ENCODE results near the gene CDK1. TPM values are rescaled to one million over a fixed set of nuclear protein-coding genes. Genes with fewer than 3 reads are reported as not detected.

CDK1 gene
- polyA plus RNA-seq, 1 donor (not counting 4 experiments of a cell fraction or from before 2014, with no cell fraction given): 43.8 TPM

DNA sequence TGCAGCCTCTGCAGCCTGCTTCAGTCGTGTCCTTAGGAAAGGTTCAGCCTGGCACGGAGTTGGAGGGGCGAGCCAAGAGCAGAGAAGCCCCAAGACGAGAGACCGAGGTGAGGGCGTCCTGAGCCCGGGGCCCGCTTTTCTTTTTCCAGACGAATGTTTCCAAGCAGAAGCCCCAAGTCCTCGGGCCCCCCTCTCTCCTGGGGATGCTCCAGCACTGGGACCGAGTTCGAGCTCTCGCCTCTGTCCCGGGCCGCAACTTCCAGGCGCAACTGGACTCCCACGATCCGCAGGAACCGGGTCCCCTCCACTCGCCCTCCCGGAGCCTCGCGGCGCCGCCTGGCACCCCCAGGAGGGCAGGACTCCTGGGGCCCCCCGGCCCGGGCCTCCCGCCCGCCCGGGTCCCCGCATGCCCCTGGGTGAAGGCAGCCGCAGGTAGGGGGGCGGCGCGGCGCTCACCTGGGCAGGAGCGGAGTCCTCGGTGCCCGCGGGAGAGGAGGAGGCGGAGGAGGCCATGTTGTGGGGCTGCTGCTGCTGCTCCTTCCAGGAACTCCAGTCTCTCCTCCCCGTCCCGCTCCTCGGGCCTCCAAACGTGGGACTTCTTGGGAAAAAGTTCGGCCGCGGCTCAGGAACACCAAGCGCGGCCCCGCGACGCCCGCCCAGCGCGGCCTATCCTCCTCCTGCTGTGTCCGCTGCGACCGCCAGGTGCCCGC lies 45.3 kb upstream of the CDK1 start:
- no peak for DNase-seq (ENCODE audit: low read depth, low spot score)
- dilution Hi-C loops (cut with MboI; ENCODE audit: extremely low pct_ligation_motif_present, low sequenced_read_pairs): no loop called here
- Histone ChIP-seq H3K4me1 (ENCODE audit: control insufficient read depth, extremely low read depth, insufficient read depth, low read length) (peaks cover 19% of the 10 kb centered on the region), H3K27me3 (ENCODE audit: control insufficient read depth, extremely low read depth, insufficient read depth, low read length) (no peaks in the 10 kb centered on the region), H3K4me2 (ENCODE audit: control insufficient read depth, extremely low read depth, insufficient read depth, low read depth, low read length) (peak overlapping the region; percentile 79), H4K20me1 (ENCODE audit: control insufficient read depth, extremely low read depth, insufficient read depth, low read length) (no peaks in the 10 kb centered on the region), H2AFZ (ENCODE audit: control insufficient read depth, low read length) (peak overlapping the region; percentile 88), H3K4me3 (ENCODE audit: control insufficient read depth in 2 of 3, extremely low read depth in 1 of 3, insufficient read depth in 2 of 3, low read depth in 1 of 3, low read length in 3 of 3) (peak overlapping the region; percentile 63 to 77 (median 75)), H3K9me1 (ENCODE audit: control insufficient read depth, extremely low read depth, insufficient read depth, low read length) (no peaks in the 10 kb centered on the region), H3K9ac (ENCODE audit: control insufficient read depth, extremely low read depth, insufficient read depth, low read length) (peak overlapping the region; percentile 79), H3K79me2 (ENCODE audit: control insufficient read depth, insufficient read depth, low read length) (peaks cover 21% of the 10 kb centered on the region), H3K27ac (ENCODE audit: control insufficient read depth, insufficient read depth, low read length) (peak overlapping the region; percentile 60), H3K36me3 (ENCODE audit: control insufficient read depth in 2 of 2, extremely low read depth in 1 of 2, insufficient read depth in 2 of 2, low read length in 2 of 2) (no peaks in the 10 kb centered on the region), H3K9me3 (ENCODE audit: control insufficient read depth, low read depth, low read length) (no peaks in the 10 kb centered on the region)
- no peak for FAIRE-seq
- TF ChIP-seq, protein P1, sequence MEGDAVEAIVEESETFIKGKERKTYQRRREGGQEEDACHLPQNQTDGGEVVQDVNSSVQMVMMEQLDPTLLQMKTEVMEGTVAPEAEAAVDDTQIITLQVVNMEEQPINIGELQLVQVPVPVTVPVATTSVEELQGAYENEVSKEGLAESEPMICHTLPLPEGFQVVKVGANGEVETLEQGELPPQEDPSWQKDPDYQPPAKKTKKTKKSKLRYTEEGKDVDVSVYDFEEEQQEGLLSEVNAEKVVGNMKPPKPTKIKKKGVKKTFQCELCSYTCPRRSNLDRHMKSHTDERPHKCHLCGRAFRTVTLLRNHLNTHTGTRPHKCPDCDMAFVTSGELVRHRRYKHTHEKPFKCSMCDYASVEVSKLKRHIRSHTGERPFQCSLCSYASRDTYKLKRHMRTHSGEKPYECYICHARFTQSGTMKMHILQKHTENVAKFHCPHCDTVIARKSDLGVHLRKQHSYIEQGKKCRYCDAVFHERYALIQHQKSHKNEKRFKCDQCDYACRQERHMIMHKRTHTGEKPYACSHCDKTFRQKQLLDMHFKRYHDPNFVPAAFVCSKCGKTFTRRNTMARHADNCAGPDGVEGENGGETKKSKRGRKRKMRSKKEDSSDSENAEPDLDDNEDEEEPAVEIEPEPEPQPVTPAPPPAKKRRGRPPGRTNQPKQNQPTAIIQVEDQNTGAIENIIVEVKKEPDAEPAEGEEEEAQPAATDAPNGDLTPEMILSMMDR (optimal IDR thresholded peaks at IDR 0.05 in 1 of 3, IDR thresholded peaks at IDR 0.05 in 1 of 3, conservative IDR thresholded peaks at IDR 0.05 in 1 of 3; ENCODE audit: extremely low read depth in 1 of 3, insufficient read depth in 2 of 3, low read length in 3 of 3): peak in 2 of 3 experiments; percentile 29 to 39
- no peak for TF ChIP-seq EZH2 (IDR thresholded peaks at IDR 0.05; ENCODE audit: low read length)

DNA sequence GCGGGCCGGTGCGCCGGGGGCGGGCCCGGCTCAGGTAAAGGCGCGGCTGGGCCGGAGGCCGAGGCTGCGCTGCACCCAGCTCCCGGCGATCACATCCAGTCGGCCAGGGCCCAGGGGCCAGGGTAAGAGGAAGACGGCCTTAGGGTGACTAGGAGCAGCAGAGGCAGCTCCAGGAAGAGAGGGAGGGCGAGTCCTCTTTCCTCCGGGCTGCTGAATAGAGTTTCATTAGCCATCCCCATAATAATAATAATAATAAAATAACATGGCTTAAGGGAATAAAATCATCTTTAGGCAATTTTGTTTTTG lies 44.8 kb upstream of the CDK1 start:
- H4K20me1 ChIP-seq (ENCODE audit: control insufficient read depth, extremely low read depth, insufficient read depth, low read length): no peaks in the 10 kb centered on the region
- dilution Hi-C loops (cut with MboI; ENCODE audit: extremely low pct_ligation_motif_present, low sequenced_read_pairs): no loop called here
- DNase-seq (ENCODE audit: low read depth, low spot score): no peak
- no peak for TF ChIP-seq EZH2 (IDR thresholded peaks at IDR 0.05; ENCODE audit: low read length)
- TF ChIP-seq, protein P1 (optimal IDR thresholded peaks at IDR 0.05 in 1 of 3, IDR thresholded peaks at IDR 0.05 in 1 of 3, conservative IDR thresholded peaks at IDR 0.05 in 1 of 3; ENCODE audit: extremely low read depth in 1 of 3, insufficient read depth in 2 of 3, low read length in 3 of 3): no peak
- H3K9me3 ChIP-seq (ENCODE audit: control insufficient read depth, low read depth, low read length): no peaks in the 10 kb centered on the region
- H3K9ac ChIP-seq (ENCODE audit: control insufficient read depth, extremely low read depth, insufficient read depth, low read length): peak overlapping the region; percentile 79
- H3K36me3 ChIP-seq (ENCODE audit: control insufficient read depth in 2 of 2, extremely low read depth in 1 of 2, insufficient read depth in 2 of 2, low read length in 2 of 2): no peaks in the 10 kb centered on the region
- H3K27me3 ChIP-seq (ENCODE audit: control insufficient read depth, extremely low read depth, insufficient read depth, low read length): no peaks in the 10 kb centered on the region
- peaks cover 21% of the 10 kb centered on the region for H3K79me2 ChIP-seq (ENCODE audit: control insufficient read depth, insufficient read depth, low read length)
- peak overlapping the region; percentile 90 for H2AFZ ChIP-seq (ENCODE audit: control insufficient read depth, low read length)
- H3K4me3 ChIP-seq (ENCODE audit: control insufficient read depth in 2 of 3, extremely low read depth in 1 of 3, insufficient read depth in 2 of 3, low read depth in 1 of 3, low read length in 3 of 3): peak overlapping the region; percentile 63 to 77 (median 75)
- H3K27ac ChIP-seq (ENCODE audit: control insufficient read depth, insufficient read depth, low read length): peak overlapping the region; percentile 60
- H3K9me1 ChIP-seq (ENCODE audit: control insufficient read depth, extremely low read depth, insufficient read depth, low read length): no peaks in the 10 kb centered on the region
- no peak for FAIRE-seq
- peaks cover 19% of the 10 kb centered on the region for H3K4me1 ChIP-seq (ENCODE audit: control insufficient read depth, extremely low read depth, insufficient read depth, low read length)
- peak overlapping the region; percentile 88 for H3K4me2 ChIP-seq (ENCODE audit: control insufficient read depth, extremely low read depth, insufficient read depth, low read depth, low read length)
